K562 (cell line): Measurements from ENCODE around the gene SLC66A2. TPM values are rescaled to one million over a fixed set of nuclear protein-coding genes. Genes with fewer than 3 reads are reported as not detected.

Source experiments
- CREB3L1 ChIP-seq: fragments of 450-650 bp; IDR thresholded peaks from 2 replicates; pipeline ENCODE4 v1.6.1; 2014; ENCODE audit warnings: low read depth, mild to moderate bottlenecking, moderate library complexity, borderline replicate concordance
- CTCFL ChIP-seq: IDR thresholded peaks from 2 replicates; pipeline ENCODE4 v1.6.1; 2011; ENCODE audit warnings: borderline replicate concordance, low read depth, mild to moderate bottlenecking, moderate library complexity, low read length; ENCODE audit not compliant: insufficient read depth, poor library complexity, severe bottlenecking
- ERF ChIP-seq: fragments of 450-650 bp; formaldehyde crosslinking; IDR thresholded peaks from 2 replicates; pipeline ENCODE4 v1.4.0; 2020; ENCODE audit warnings: mild to moderate bottlenecking, mixed read lengths
- HDAC1 ChIP-seq, 2 experiments: fragments of 450-650 bp; IDR thresholded peaks; 2 replicates each; pipeline ENCODE4 v1.6.1; 2016 to 2017; ENCODE audit warnings: inconsistent platforms in 1 of 2, mild to moderate bottlenecking in 1 of 2, moderate library complexity in 1 of 2
- HNRNPH1 ChIP-seq: fragments of 200-400 bp; formaldehyde crosslinking; optimal IDR thresholded peaks from 2 replicates; pipeline ENCODE3; 2017; ENCODE audit warnings: low read depth, mild to moderate bottlenecking, low read length, moderate library complexity
- HNRNPUL1 ChIP-seq: fragments of 200-400 bp; formaldehyde crosslinking; IDR thresholded peaks from 2 replicates; pipeline ENCODE4 v1.6.1; 2017; ENCODE audit warnings: low read length
- ID3 ChIP-seq, 2 experiments: fragments of 250-450 bp in 1 of 2; fragments of 450-650 bp in 1 of 2; sonication (Bioruptor Pico) in 1 of 2; IDR thresholded peaks; 2 replicates each; pipeline versions ENCODE4 v1.6.1 to v1.8.0; 2016 to 2021; ENCODE audit warnings: mild to moderate bottlenecking in 2 of 2, moderate library complexity in 2 of 2, missing compliant biosample characterization in 1 of 2, missing genetic modification characterization in 1 of 2
- L3MBTL2 ChIP-seq: fragments of 450-650 bp; IDR thresholded peaks from 2 replicates; pipeline ENCODE4 v1.6.1; 2016; ENCODE audit warnings: mild to moderate bottlenecking, moderate library complexity
- SP1 ChIP-seq: sonication (generic); formaldehyde crosslinking; IDR thresholded peaks from 2 replicates; pipeline ENCODE4 v1.8.1; 2022; ENCODE audit warnings: mild to moderate bottlenecking, missing genetic modification reagents
- TBP ChIP-seq: optimal IDR thresholded peaks from 2 replicates; pipeline ENCODE3; 2011; ENCODE audit warnings: low read depth, low read length, improper control_type of control experiment
- ZBTB1 ChIP-seq: sonication (generic); formaldehyde crosslinking; IDR thresholded peaks from 2 replicates; pipeline ENCODE4 v1.8.1; 2023; ENCODE audit warnings: missing genetic modification reagents, low read depth, mild to moderate bottlenecking, borderline replicate concordance
- ZNF407 ChIP-seq: fragments of 450-650 bp; IDR thresholded peaks from 2 replicates; pipeline ENCODE4 v1.6.1; 2016; ENCODE audit warnings: low read depth
- polyA plus RNA-seq, 8 experiments: library from polyadenylated mRNA; depleted of rRNA in 4 of 8; stranded (reverse) in 5 of 8; unstranded in 3 of 8; fragments of >200 nt; fragmentation: Nextera tagmentation in 2 of 8; fragmentation: Illumina TruSeq in 1 of 8; extraction: Ambion mirVana in 2 of 8; extraction: Trizol in 1 of 8; gene quantifications; 2 replicates each; pipeline versions ENCODE4 v1.2.1 to v1.2.3, GENCODE V29; 2011 to 2014; ENCODE audit warnings: inconsistent platforms in 1 of 8, missing spikeins in 1 of 8
- total RNA-seq, 7 experiments: library from RNA; depleted of rRNA in 6 of 7; stranded (reverse); fragments of >200 nt in 6 of 7; fragmentation: Illumina TruSeq in 2 of 7; extraction: Trizol in 2 of 7; gene quantifications; 2 replicates each; pipeline versions ENCODE4 v1.2.1 to v1.2.3, GENCODE V29; 2011 to 2021; ENCODE audit warnings: low replicate concordance in 1 of 7
- TF ChIP-seq, protein P1 (sequence below): fragments of 450-650 bp; formaldehyde crosslinking; IDR thresholded peaks from 2 replicates; pipeline ENCODE4 v1.4.0; 2020; ENCODE audit warnings: mild to moderate bottlenecking

SLC66A2 gene
- total and polyA plus RNA-seq, 9 of the 15 experiments (the other 6 are each of a cell fraction or from before 2014, with no cell fraction given), result 0.25 to 17.5 (median 5.6) TPM

- TF ChIP-seq HNRNPH1, result no peak
- peak; percentile 86 for TF ChIP-seq L3MBTL2
- no peak; the same call in 1 of the 2 replicates for TF ChIP-seq ZBTB1
- TF ChIP-seq, protein P1, sequence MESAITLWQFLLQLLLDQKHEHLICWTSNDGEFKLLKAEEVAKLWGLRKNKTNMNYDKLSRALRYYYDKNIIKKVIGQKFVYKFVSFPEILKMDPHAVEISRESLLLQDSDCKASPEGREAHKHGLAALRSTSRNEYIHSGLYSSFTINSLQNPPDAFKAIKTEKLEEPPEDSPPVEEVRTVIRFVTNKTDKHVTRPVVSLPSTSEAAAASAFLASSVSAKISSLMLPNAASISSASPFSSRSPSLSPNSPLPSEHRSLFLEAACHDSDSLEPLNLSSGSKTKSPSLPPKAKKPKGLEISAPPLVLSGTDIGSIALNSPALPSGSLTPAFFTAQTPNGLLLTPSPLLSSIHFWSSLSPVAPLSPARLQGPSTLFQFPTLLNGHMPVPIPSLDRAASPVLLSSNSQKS (CRISPR knock-in tag), result no peak
- TF ChIP-seq TBP, result no peak
- TF ChIP-seq CREB3L1, result no peak
- no peak for TF ChIP-seq ID3 (CRISPR knock-in tag; IDR thresholded peaks at IDR 0.05)
- no peak for TF ChIP-seq ID3 (tag; IDR thresholded peaks at IDR 0.05)
- peak; percentile 17 for TF ChIP-seq CTCFL
- TF ChIP-seq SP1 (CRISPR knock-in tag), result no peak
- TF ChIP-seq ZNF407, result no peak
- peak in 1 of 2 experiments; percentile 39; a peak in 1 of 4 replicates for TF ChIP-seq HDAC1 (IDR thresholded peaks at IDR 0.05)
- TF ChIP-seq ERF, result no peak
- no peak for TF ChIP-seq HNRNPUL1
Observed at GRCh38 chr18:79988071-79988450, 36.6 kb upstream of the SLC66A2 start (continued).
